HG02759 (cell line): ENCODE data around the gene IDH2.
"Not testable (repeated sequence)": the region's sequence is repeated elsewhere in the genome, so short reads cannot be mapped to it uniquely, and the experiment has no call there.

ENCODE experiments used
- ATAC-seq: cut with Tn5 transposase; IDR thresholded peaks from one replicate; pipeline ENCODE4 v1.9.1; 2021; ENCODE audit warnings: mild to moderate bottlenecking, moderate library complexity; ENCODE audit not compliant: unreplicated experiment

IDH2 gene

GRCh38 chr15:90101969-90102890 lies at the start of gene IDH2:
TSS of gene IDH2 (minus strand) at chr15:90102468. CDS start at chr15:90102390, 78 bp downstream.
- peak; percentile 78 for ATAC-seq

DNA sequence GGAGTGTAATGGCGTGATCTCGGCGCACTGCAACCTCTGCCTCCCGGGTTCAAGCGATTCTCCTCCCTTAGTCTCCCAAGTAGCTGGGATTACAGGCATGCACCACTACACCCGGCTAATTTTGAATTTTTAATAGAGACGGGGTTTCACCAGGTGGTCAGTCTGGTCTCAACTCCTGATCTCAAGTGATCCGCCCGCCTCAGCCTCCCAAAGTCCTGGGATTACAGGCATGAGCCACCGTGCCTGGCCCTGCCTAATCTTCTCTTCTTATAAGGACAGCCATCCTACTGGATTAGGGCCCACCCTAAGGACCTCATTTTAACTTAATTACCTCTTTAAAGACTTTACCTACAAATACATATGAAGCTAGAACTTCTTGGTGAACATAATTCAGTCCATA lies 48.3 kb upstream of the IDH2 start:
- not testable (repeated sequence) for ATAC-seq

DNA sequence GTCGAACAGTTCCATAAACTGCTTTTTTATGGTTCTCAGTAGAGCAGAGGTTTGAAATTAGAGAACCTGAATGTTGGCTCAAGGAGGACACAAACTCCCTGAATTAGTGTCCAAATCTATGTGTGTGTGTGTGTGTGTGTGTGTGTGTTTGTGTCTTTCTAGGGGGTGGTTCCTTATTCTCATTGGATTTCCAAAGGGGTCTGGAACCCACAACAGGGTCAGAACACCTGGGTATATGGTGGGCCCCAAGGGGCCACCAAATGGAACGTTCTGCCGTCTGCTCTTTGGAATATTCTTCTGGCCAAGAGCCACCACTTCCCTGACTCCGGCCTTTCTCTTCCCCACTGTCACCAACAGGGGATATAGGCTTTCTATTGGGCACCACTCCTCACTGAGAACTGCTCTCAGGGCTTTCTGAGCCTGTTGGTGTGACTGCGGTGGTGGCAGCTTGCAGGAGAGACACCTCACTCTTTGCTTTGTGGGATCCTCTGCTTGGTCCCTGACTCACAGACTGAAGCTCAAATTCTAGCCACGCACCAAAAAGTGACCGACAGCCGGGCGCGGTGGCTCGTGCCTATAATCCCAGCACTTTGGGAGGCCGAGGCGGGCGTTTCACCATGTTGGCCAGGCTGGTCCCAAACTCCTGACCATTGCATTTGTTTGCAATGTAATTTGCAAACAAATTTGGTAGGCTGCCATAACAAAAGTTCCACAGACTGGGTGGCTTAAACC lies 47.5 kb upstream of the IDH2 start:
- no peak for ATAC-seq

DNA sequence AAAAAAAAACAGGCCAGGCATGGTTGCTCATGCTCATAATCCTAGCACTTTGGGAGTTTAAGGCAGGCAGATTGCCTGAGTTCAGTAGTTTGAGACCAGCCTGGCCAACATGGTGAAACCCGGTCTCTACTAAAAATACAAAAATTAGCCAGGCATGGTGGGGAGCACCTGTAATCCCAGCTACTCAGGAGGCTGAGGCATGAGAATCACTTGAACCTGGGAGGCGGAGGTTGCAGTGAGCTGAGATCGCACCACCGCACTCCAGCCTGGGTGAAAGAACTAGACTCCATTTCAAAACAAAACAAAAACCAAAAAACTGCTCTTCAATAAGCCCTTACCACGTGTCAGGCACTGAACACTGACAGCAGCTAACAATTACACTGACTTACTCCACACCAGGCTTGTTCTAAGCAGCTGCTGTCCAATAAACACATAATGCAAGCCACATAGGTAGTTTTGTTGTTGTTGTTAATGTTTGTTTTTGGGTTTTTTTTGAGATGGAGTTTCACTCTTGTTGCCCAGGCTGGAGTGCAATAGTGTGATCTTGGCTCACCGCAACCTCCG lies 44.0 kb upstream of the IDH2 start:
- not testable (repeated sequence) for ATAC-seq

- ATAC-seq, result no peak
Observed at GRCh38 chr15:90145761-90146160, 43.5 kb upstream of the IDH2 start.

DNA sequence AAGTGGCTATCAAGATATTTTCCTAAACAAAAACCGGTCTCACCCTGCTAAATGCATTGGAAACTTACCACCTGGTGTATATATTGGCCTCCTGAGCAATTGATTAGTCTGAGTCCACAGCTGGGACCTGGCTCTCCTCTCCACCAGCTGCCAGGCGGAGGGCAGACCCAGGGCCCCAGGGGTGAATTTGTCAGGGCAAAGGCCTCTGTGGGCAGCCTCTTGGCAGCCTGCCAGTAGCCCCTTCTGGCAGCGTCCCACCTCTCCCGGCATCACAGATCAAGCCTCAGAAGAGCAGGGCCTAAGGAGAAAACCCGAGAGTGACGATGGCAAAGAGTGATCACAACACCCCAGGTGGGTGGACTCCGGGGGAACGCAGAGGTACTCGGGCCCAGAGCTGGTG lies 43.0 kb upstream of the IDH2 start:
- no peak for ATAC-seq

- no peak for ATAC-seq
Observed at GRCh38 chr15:90143166-90143655, 40.9 kb upstream of the IDH2 start.

GRCh38 chr15:90142216-90143165 lies 40.2 kb upstream of the IDH2 start:
- no peak for ATAC-seq

DNA sequence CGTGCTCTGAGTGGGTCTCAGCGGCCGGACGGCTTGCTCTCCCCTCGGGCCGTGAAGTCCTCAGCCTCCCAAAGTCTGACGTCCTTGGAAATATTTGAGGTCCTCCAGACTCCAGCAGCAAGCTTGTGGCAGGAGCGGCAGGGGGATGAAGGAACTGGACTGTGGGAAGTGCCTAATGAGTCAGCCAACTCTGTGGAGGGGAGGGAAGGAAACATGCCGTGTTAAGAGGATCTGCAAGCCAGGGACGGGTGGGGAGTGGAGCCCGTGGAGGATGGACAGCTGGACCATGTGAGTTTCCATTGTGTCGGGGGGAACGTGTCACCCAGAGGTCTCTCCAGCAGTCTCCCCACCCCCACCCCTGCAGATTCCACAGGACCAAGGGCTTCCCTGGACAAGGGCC lies 39.4 kb upstream of the IDH2 start:
- ATAC-seq, result no peak

DNA sequence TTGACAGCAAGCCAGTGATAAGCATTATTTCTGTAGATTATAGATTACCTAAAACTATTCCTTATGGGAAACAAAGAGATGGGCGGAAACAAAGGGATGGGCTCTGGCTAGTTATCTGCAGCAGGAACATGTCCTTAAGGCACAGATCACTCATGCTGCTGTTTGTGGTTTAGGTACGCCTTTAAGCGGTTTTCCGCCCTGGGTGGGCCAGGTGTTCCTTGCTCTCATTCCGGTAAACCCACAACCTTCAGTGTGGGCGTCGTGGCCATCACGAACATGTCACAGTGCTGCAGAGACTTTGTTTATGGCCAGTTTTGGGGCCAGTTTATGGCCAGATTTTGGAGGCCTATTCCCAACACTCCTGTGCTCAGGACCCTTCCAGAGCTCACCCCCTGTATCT lies 37.3 kb upstream of the IDH2 start:
- ATAC-seq, result not testable (repeated sequence)

DNA sequence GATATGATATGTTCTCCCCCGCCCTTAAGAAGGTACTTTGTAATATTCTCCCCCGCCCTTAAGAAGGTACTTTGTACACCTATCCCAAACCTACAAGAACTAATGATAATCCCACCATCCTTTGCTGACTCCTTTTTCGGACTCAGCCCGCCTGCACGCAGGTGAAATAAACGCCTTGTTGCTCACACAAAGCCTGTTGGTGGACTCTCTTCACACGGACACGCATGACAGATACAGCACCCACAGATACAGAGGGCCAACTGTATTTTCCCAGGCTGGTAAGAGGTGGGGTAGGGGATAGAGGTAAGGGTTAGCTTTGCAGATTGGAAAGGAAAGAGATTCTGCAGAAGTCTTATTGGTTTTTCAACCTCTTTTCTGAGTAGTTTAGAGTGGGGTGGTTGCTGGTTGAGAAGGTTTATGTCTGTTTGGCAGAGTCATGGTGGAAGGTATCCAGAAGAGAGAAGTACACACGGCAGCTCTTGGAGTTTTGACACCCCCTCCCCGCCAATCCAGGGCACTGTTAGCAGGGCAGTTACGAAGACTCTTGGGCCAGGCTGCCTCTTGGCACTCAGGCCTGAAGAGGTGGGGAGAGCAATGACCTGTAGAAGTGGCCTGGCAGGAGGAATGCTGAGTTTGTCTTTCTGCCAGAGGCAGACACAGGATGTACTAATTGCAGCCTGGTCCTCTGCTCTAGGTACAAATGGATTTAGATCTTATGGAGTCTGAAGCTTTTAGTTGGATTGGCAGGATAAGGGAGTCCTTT lies 36.0 kb upstream of the IDH2 start:
- no peak for ATAC-seq

GRCh38 chr15:90132437-90132836 lies 30.2 kb upstream of the IDH2 start:
- ATAC-seq, result no peak

GRCh38 chr15:90131848-90132247 lies 29.6 kb upstream of the IDH2 start:
- ATAC-seq, result no peak

DNA sequence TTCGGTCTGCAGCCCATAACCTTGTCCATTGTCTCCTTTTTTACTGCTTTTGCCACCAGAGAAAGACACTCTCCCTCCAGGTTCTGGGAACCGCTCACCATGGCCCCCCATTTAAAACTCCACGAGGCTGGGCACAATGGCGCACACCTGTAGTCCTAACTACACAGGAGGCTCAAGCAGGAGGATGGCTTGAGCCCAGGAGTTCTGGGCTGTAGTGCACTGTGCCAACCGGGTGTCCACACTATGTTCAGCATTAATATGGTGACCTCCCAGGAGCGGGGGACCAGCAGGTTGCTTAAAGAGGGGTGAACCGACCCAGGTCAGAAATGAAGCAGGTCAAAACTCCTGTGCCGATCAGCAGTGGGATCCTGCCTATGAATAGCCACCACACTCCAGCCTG lies 28.0 kb upstream of the IDH2 start:
- ATAC-seq, result no peak

DNA sequence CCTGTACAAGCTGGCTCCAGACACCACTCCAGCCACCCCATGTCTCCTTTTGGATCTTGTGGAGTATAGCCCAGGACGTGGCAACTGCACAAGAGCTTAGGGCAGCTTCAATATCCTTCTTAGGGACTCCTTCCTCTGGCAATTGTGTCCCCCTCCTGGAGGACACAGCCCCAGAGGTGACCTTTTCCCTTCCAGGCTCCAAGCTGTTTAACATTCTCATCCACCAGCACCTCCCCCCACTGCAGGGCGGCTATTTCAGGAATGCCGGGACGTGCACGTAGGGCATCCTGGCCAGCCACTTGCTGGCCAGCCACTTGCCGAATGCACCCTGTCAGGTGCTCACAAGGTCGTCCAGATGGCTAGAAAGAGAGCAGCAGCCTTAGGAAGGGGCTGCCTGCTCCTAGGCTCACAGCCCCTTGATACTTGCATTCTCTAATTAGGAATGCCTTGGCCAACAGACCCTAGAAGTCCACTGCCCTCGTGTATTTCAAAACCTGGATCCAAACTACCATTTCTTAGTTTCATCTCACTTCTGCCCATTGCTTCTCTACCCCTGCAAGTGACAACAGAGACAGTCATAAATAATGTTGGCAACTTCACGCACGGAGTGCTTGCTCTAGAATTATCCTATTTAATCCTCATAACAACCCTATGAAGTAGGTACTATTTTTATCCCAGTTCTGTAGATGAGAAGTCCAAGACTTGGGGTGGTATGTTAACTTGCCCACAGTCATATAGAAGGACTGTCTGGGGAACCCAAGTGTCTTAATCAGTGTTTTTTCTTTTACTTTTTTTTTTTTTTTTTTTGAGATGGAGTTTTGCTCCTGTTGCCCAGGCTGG lies 24.5 kb upstream of the IDH2 start:
- ATAC-seq, result no peak

GRCh38 chr15:90126022-90126421 lies 23.8 kb upstream of the IDH2 start:
- ATAC-seq, result no peak

DNA sequence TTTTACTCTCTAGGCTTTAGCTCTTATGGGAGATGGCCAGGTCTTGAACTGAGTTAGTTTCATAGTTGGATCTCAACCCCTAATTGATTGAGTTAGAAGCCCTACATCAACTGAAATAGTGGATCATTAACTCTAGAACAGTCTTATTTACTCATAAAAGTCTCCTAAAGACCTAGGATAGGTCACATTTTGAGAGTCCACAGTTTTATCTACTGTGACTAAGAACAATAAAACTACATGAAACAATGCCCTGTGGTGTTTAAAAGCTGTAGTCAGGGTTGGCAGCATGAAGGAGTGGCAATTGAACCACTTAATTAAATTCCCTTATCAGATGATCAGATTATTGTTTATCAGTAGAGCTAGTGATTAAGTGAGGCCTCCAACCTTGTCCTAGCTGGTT lies 22.2 kb upstream of the IDH2 start:
- no peak for ATAC-seq

GRCh38 chr15:90121086-90121485 lies 18.8 kb upstream of the IDH2 start:
- ATAC-seq, result no peak

DNA sequence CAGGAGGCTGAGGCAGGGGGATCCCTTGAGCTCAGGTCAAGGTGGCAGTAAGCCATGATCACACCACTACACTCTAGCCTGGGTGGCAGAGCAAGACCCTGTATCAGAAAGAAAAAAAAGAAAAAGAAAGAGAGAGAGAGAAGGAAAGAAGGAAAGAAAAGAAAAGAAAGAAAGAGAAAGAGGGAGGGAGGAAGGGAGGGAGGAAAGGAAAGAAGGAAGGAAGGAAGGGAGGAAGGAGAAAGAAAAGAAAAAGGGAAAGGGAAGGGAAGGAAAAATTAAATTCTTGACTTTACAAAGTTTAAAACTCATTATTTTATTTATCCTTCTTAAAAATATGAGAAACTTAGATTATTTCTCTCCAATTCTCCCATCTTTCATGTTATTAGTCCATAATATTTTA lies 17.1 kb upstream of the IDH2 start:
- ATAC-seq, result no peak
